Astrocyte of the cerebellum (primary cell): Measurements from ENCODE around the gene TOM1L2.

Experiments
- DNase-seq: peaks from one replicate; pipeline ENCODE4 v3.0.0-alpha.2; 2011; ENCODE audit warnings: low read depth
- H3K4me3 ChIP-seq: 2 replicates; pipeline ENCODE4 v1.5.1; 2011; ENCODE audit warnings: mild to moderate bottlenecking, low read depth, low read length, moderate library complexity
- CTCF ChIP-seq: IDR thresholded peaks from 2 replicates; pipeline ENCODE4 v1.5.1; 2012; ENCODE audit warnings: low read length, low read depth, moderate library complexity, mild to moderate bottlenecking; ENCODE audit errors: missing control alignments
- in situ Hi-C: cut with HindIII; loops from 2 replicates; pipeline ENCODE4 v1.10.0; 2017; ENCODE audit warnings: low sequenced_read_pairs

TOM1L2 gene

GRCh38 chr17:17857496-17857895, 114.7 kb downstream of the TOM1L2 start:
- H3K4me3 ChIP-seq: no peak overlapping the region
- no peak for TF ChIP-seq CTCF
- in situ Hi-C loops: no loop called here

GRCh38 chr17:17856386-17856785, 115.8 kb downstream of the TOM1L2 start:
- H3K4me3 ChIP-seq: no peak overlapping the region
- DNase-seq: no peak
- no peak for TF ChIP-seq CTCF
- in situ Hi-C loops: no loop called here

More at GRCh38 chr17:17857496-17857895, 114.7 kb downstream of the TOM1L2 start:
- no peak for DNase-seq

- H3K4me3 ChIP-seq: no peak overlapping the region
- in situ Hi-C loops: no loop called here
- DNase-seq: no peak
- no peak for TF ChIP-seq CTCF
These were observed 116.2 kb downstream of the TOM1L2 start for GRCh38 chr17:17855976-17856375.

- DNase-seq: no peak
These were observed 118.3 kb downstream of the TOM1L2 start for GRCh38 chr17:17853811-17854447.

GRCh38 chr17:17852930-17853329, 119.3 kb downstream of the TOM1L2 start:
- no peak overlapping the region for H3K4me3 ChIP-seq
- no peak for DNase-seq
- TF ChIP-seq CTCF: no peak
- in situ Hi-C loops: no loop called here

More at GRCh38 chr17:17853811-17854447, 118.3 kb downstream of the TOM1L2 start:
- in situ Hi-C loops: no loop called here
- no peak overlapping the region for H3K4me3 ChIP-seq
- no peak for TF ChIP-seq CTCF

GRCh38 chr17:17851103-17852002, 120.8 kb downstream of the TOM1L2 start:
- in situ Hi-C loops: no loop called here
- TF ChIP-seq CTCF: no peak
- DNase-seq: no peak
- H3K4me3 ChIP-seq: no peak overlapping the region
